GM23338 (cell line): Measurements from ENCODE around the gene ZNHIT6. TPM values are rescaled to one million over a fixed set of nuclear protein-coding genes. Genes with fewer than 3 reads are reported as not detected.

ENCODE experiments used
- ATAC-seq: fragments of 200-7000 bp; cut with Tn5 transposase; 3 replicates; pipeline ENCODE4 v1.9.1; 2020
- DNase-seq: peaks from one replicate; pipeline ENCODE4 v3.0.0-alpha.2; 2015; ENCODE audit warnings: low spot score
- H2AFZ ChIP-seq: fragments of 200-600 bp; sonication (generic); 2 replicates; pipeline ENCODE4 v1.8.0; 2016; ENCODE audit warnings: antibody characterized with exemption, mild to moderate bottlenecking, moderate library complexity
- H3F3A ChIP-seq: fragments of 200-600 bp; sonication (generic); replicated peaks from 2 replicates; pipeline ENCODE4 v1.8.0; 2017; ENCODE audit warnings: antibody characterized with exemption, mixed run types, low read depth
- H3K27ac ChIP-seq: fragments of 200-600 bp; sonication (generic); 2 replicates; pipeline ENCODE4 v1.6.1; 2016; ENCODE audit warnings: low read depth
- H3K27me3 ChIP-seq: fragments of 200-600 bp; sonication (generic); 2 replicates; pipeline ENCODE4 v1.8.0; 2016; ENCODE audit warnings: mild to moderate bottlenecking, mixed run types, moderate library complexity; ENCODE audit not compliant: insufficient read depth
- H3K36me3 ChIP-seq: fragments of 200-600 bp; sonication (generic); 2 replicates; pipeline ENCODE4 v1.8.0; 2016; ENCODE audit warnings: mild to moderate bottlenecking; ENCODE audit not compliant: insufficient read depth
- H3K4me1 ChIP-seq: fragments of 200-600 bp; sonication (generic); 2 replicates; pipeline ENCODE4 v1.8.0; 2016; ENCODE audit warnings: mild to moderate bottlenecking, moderate library complexity; ENCODE audit not compliant: insufficient read depth
- H3K4me2 ChIP-seq: fragments of 200-600 bp; sonication (generic); 2 replicates; pipeline ENCODE4 v1.7.1; 2017; ENCODE audit warnings: mixed run types
- H3K4me3 ChIP-seq: fragments of 200-600 bp; sonication (generic); 2 replicates; pipeline ENCODE4 v1.6.1; 2016; ENCODE audit warnings: mixed run types
- H3K79me2 ChIP-seq: fragments of 200-600 bp; sonication (generic); replicated peaks from 2 replicates; pipeline ENCODE4 v1.8.0; 2017; ENCODE audit warnings: mild to moderate bottlenecking; ENCODE audit not compliant: insufficient read depth
- H3K9me2 ChIP-seq: fragments of 200-600 bp; sonication (generic); 2 replicates; pipeline ENCODE4 v1.8.0; 2017; ENCODE audit not compliant: insufficient read depth
- H4K20me1 ChIP-seq: fragments of 200-600 bp; sonication (generic); replicated peaks from 2 replicates; pipeline ENCODE4 v1.8.0; 2017; ENCODE audit warnings: mild to moderate bottlenecking; ENCODE audit not compliant: insufficient read depth
- H3K27ac Mint-ChIP-seq: 2 replicates; pipeline ENCODE4 v1.8.0; 2020; ENCODE audit warnings: inconsistent platforms, mild to moderate bottlenecking, moderate library complexity, mixed read lengths
- H3K27me3 Mint-ChIP-seq: 3 replicates; pipeline ENCODE4 v1.8.0; 2022; ENCODE audit warnings: low read depth, mild to moderate bottlenecking, moderate library complexity, mixed read lengths, inconsistent platforms; ENCODE audit not compliant: insufficient read depth, poor library complexity
- H3K36me3 Mint-ChIP-seq: 3 replicates; pipeline ENCODE4 v1.8.0; 2021; ENCODE audit warnings: low read depth, mild to moderate bottlenecking, inconsistent platforms, moderate library complexity, mixed read lengths
- H3K4me1 Mint-ChIP-seq: 3 replicates; pipeline ENCODE4 v1.8.0; 2020; ENCODE audit warnings: mild to moderate bottlenecking, inconsistent platforms, mixed read lengths
- H3K4me3 Mint-ChIP-seq: 3 replicates; pipeline ENCODE4 v1.8.0; 2021; ENCODE audit warnings: moderate library complexity, mild to moderate bottlenecking, inconsistent platforms, mixed read lengths
- H3K9me3 Mint-ChIP-seq: 3 replicates; pipeline ENCODE4 v1.8.0; 2020; ENCODE audit warnings: moderate library complexity, mild to moderate bottlenecking, inconsistent platforms, mixed read lengths
- CREB1 ChIP-seq: fragments of 250-450 bp; sonication (Bioruptor Pico); IDR thresholded peaks from 2 replicates; pipeline ENCODE4 v1.5.0; 2020; ENCODE audit warnings: low read depth, mild to moderate bottlenecking, moderate library complexity
- EZH2 ChIP-seq: fragments of 200-600 bp; sonication (generic); IDR thresholded peaks from one replicate; pipeline ENCODE4 v1.8.0; 2017; ENCODE audit warnings: antibody characterized with exemption, mild to moderate bottlenecking, low read depth; ENCODE audit not compliant: unreplicated experiment
- EZH2phosphoT487 ChIP-seq: fragments of 200-600 bp; sonication (generic); IDR thresholded peaks from one replicate; pipeline ENCODE4 v1.8.1; 2018; ENCODE audit warnings: antibody characterized with exemption; ENCODE audit not compliant: unreplicated experiment
- JUNB ChIP-seq: IDR thresholded peaks from one replicate; pipeline ENCODE4 v1.6.1; 2016; ENCODE audit warnings: antibody characterized with exemption; ENCODE audit not compliant: unreplicated experiment
- NANOG ChIP-seq: IDR thresholded peaks from 2 replicates; pipeline ENCODE4 v1.6.1; 2016; ENCODE audit warnings: antibody characterized with exemption, borderline replicate concordance
- POLR2AphosphoS5 ChIP-seq: IDR thresholded peaks from 2 replicates; pipeline ENCODE4 v1.6.1; 2016; ENCODE audit warnings: antibody characterized with exemption, low read depth
- REST ChIP-seq: IDR thresholded peaks from one replicate; pipeline ENCODE4 v1.6.1; 2018; ENCODE audit warnings: antibody characterized with exemption; ENCODE audit not compliant: unreplicated experiment
- STAT1 ChIP-seq: IDR thresholded peaks from one replicate; pipeline ENCODE4 v1.6.1; 2016; ENCODE audit warnings: antibody characterized with exemption; ENCODE audit not compliant: unreplicated experiment
- ZNF114 ChIP-seq: fragments of 250-450 bp; sonication (Bioruptor Pico); IDR thresholded peaks from 2 replicates; pipeline ENCODE4 v1.5.0; 2020; ENCODE audit warnings: mild to moderate bottlenecking, moderate library complexity
- ZNF331 ChIP-seq: fragments of 250-450 bp; sonication (Bioruptor Pico); IDR thresholded peaks from 2 replicates; pipeline ENCODE4 v1.5.0; 2020; ENCODE audit warnings: low read depth, mild to moderate bottlenecking, moderate library complexity
- polyA plus RNA-seq: library from polyadenylated mRNA; unstranded; fragments of >200 nt; fragmentation: Nextera tagmentation; extraction: Ambion mirVana; gene quantifications from 2 replicates; pipeline ENCODE4 v1.2.1, GENCODE V29; 2016
- total RNA-seq: library from RNA; depleted of rRNA; stranded (reverse); fragments of >200 nt; shearing (Covaris generic); gene quantifications from 2 replicates; pipeline ENCODE4 v1.2.3, GENCODE V29; 2014
- TF ChIP-seq, protein P1 (sequence below), 2 experiments: fragments of 200-600 bp in 1 of 2; sonication (generic) in 1 of 2; conservative IDR thresholded peaks; 2 replicates each; pipeline versions ENCODE4 v1.5.1 to v1.6.1; 2016 to 2017; ENCODE audit warnings: antibody characterized with exemption in 2 of 2, low read depth in 2 of 2, mild to moderate bottlenecking in 2 of 2, moderate library complexity in 1 of 2
- TF ChIP-seq, protein P2 (sequence below): IDR thresholded peaks from 2 replicates; pipeline ENCODE4 v1.6.1; 2016; ENCODE audit warnings: antibody characterized with exemption

ZNHIT6 gene
- total and polyA plus RNA-seq, 2 experiments from 2014 or later: 17.3 to 20.9 TPM

- H3K36me3 Mint-ChIP-seq: peaks cover 17% of the 10 kb centered on the region; the same call in 2 of the 3 replicates
- DNase-seq (no peak), ATAC-seq (no peak)
- H3K4me3 Mint-ChIP-seq: no peak overlapping the region
- Histone ChIP-seq H3K4me3 (no peak overlapping the region), H3K4me1 (no peaks in the 10 kb centered on the region), H2AFZ (no peak overlapping the region), H3K27ac (no peak overlapping the region), H3K27me3 (no peaks in the 10 kb centered on the region), H3K79me2 (peaks cover 30% of the 10 kb centered on the region), H3K9me2 (no peaks in the 10 kb centered on the region), H3K4me2 (no peak overlapping the region), H3K36me3 (no peaks in the 10 kb centered on the region; the same call in 1 of the 2 replicates), H3F3A (no peaks in the 10 kb centered on the region), H4K20me1 (no peaks in the 10 kb centered on the region)
- H3K27ac Mint-ChIP-seq: no peak overlapping the region
- no peaks in the 10 kb centered on the region for H3K27me3 Mint-ChIP-seq
- no peaks in the 10 kb centered on the region for H3K9me3 Mint-ChIP-seq
- H3K4me1 Mint-ChIP-seq: no peaks in the 10 kb centered on the region; the same call in 2 of the 3 replicates
- TF ChIP-seq POLR2AphosphoS5 (no peak), EZH2phosphoT487 (no peak), CREB1 (CRISPR knock-in tag) (no peak), ZNF331 (CRISPR knock-in tag) (no peak), JUNB (no peak), REST (no peak), EZH2 (no peak)
Observed at GRCh38 chr1:85681087-85681486, 27.1 kb downstream of the ZNHIT6 start.

- Mint-ChIP-seq H3K4me3 (no peak overlapping the region), H3K36me3 (peaks cover 17% of the 10 kb centered on the region; the same call in 2 of the 3 replicates), H3K27me3 (no peaks in the 10 kb centered on the region), H3K9me3 (no peaks in the 10 kb centered on the region), H3K4me1 (no peaks in the 10 kb centered on the region), H3K27ac (no peak overlapping the region)
- DNase-seq: no peak
- H3K9me2 ChIP-seq: no peaks in the 10 kb centered on the region
- no peaks in the 10 kb centered on the region for H3F3A ChIP-seq
- no peak for ATAC-seq
- no peaks in the 10 kb centered on the region; the same call in 1 of the 2 replicates for H3K36me3 ChIP-seq
- H3K27ac ChIP-seq: no peak overlapping the region
- H3K4me2 ChIP-seq: no peak overlapping the region
- H4K20me1 ChIP-seq: no peaks in the 10 kb centered on the region
- H2AFZ ChIP-seq: no peak overlapping the region
- no peaks in the 10 kb centered on the region for H3K27me3 ChIP-seq
- H3K4me3 ChIP-seq: no peak overlapping the region
- no peaks in the 10 kb centered on the region for H3K4me1 ChIP-seq
- H3K79me2 ChIP-seq: peaks cover 6% of the 10 kb centered on the region; the same call in 1 of the 2 replicates
- TF ChIP-seq POLR2AphosphoS5: no peak
- no peak for TF ChIP-seq CREB1 (CRISPR knock-in tag)
- no peak for TF ChIP-seq EZH2
- TF ChIP-seq, protein P1, sequence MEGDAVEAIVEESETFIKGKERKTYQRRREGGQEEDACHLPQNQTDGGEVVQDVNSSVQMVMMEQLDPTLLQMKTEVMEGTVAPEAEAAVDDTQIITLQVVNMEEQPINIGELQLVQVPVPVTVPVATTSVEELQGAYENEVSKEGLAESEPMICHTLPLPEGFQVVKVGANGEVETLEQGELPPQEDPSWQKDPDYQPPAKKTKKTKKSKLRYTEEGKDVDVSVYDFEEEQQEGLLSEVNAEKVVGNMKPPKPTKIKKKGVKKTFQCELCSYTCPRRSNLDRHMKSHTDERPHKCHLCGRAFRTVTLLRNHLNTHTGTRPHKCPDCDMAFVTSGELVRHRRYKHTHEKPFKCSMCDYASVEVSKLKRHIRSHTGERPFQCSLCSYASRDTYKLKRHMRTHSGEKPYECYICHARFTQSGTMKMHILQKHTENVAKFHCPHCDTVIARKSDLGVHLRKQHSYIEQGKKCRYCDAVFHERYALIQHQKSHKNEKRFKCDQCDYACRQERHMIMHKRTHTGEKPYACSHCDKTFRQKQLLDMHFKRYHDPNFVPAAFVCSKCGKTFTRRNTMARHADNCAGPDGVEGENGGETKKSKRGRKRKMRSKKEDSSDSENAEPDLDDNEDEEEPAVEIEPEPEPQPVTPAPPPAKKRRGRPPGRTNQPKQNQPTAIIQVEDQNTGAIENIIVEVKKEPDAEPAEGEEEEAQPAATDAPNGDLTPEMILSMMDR (conservative IDR thresholded peaks at IDR 0.05; ENCODE audit: low read depth in 2 of 2): no peak
- no peak for TF ChIP-seq NANOG
- no peak for TF ChIP-seq STAT1
- TF ChIP-seq JUNB: no peak
- TF ChIP-seq, protein P2, sequence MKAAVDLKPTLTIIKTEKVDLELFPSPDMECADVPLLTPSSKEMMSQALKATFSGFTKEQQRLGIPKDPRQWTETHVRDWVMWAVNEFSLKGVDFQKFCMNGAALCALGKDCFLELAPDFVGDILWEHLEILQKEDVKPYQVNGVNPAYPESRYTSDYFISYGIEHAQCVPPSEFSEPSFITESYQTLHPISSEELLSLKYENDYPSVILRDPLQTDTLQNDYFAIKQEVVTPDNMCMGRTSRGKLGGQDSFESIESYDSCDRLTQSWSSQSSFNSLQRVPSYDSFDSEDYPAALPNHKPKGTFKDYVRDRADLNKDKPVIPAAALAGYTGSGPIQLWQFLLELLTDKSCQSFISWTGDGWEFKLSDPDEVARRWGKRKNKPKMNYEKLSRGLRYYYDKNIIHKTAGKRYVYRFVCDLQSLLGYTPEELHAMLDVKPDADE: no peak
- TF ChIP-seq EZH2phosphoT487: no peak
- TF ChIP-seq ZNF331 (CRISPR knock-in tag): no peak
- no peak for TF ChIP-seq ZNF114 (CRISPR knock-in tag)
Observed at GRCh38 chr1:85678193-85678592, 30.0 kb downstream of the ZNHIT6 start.
